SK-N-SH treated with all-trans-retinoic acid at 6 μM for 48 hours (cell line): ENCODE data around the gene MOK.

ENCODE experiments used
- ATAC-seq: fragments of 200-7000 bp; cut with Tn5 transposase; 3 replicates; pipeline ENCODE4 v1.9.1; 2020; ENCODE audit warnings: mild to moderate bottlenecking, moderate library complexity
- ARNTL ChIP-seq: fragments of 450-650 bp; formaldehyde crosslinking; IDR thresholded peaks from 2 replicates; pipeline ENCODE4 v1.5.0; 2020; ENCODE audit warnings: low read depth, mild to moderate bottlenecking, moderate library complexity, borderline replicate concordance
- BACH2 ChIP-seq: fragments of 250-450 bp; sonication (Bioruptor Pico); IDR thresholded peaks from 2 replicates; pipeline ENCODE4 v1.9.0; 2021; ENCODE audit warnings: mild to moderate bottlenecking, borderline replicate concordance
- CSDC2 ChIP-seq: fragments of 250-450 bp; sonication (Bioruptor Pico); IDR thresholded peaks from 2 replicates; pipeline ENCODE4 v1.5.0; 2020; ENCODE audit warnings: mild to moderate bottlenecking, moderate library complexity
- ESRRG ChIP-seq: fragments of 250-450 bp; sonication (Bioruptor Pico); IDR thresholded peaks from 2 replicates; pipeline ENCODE4 v1.6.1; 2021; ENCODE audit warnings: mild to moderate bottlenecking
- GLIS3 ChIP-seq: fragments of 250-450 bp; sonication (Bioruptor Pico); IDR thresholded peaks from 2 replicates; pipeline ENCODE4 v1.5.0; 2020; ENCODE audit warnings: mild to moderate bottlenecking, moderate library complexity
- ISL1 ChIP-seq: fragments of 250-450 bp; sonication (Bioruptor Pico); IDR thresholded peaks from 2 replicates; pipeline ENCODE4 v2.1.2; 2022; ENCODE audit warnings: mild to moderate bottlenecking, moderate library complexity
- OSR1 ChIP-seq: fragments of 250-450 bp; sonication (Bioruptor Pico); IDR thresholded peaks from 2 replicates; pipeline ENCODE4 v1.8.0; 2022; ENCODE audit warnings: moderate library complexity, mild to moderate bottlenecking, inconsistent platforms
- PPARA ChIP-seq: fragments of 250-450 bp; sonication (Bioruptor Pico); IDR thresholded peaks from 2 replicates; pipeline ENCODE4 v1.5.0; 2020; ENCODE audit warnings: mild to moderate bottlenecking, borderline replicate concordance
- RARB ChIP-seq: fragments of 250-450 bp; sonication (Bioruptor Pico); IDR thresholded peaks from 2 replicates; pipeline ENCODE4 v1.8.0; 2021; ENCODE audit warnings: mild to moderate bottlenecking, moderate library complexity
- SNAI2 ChIP-seq: fragments of 250-450 bp; sonication (Bioruptor Pico); IDR thresholded peaks from 2 replicates; pipeline ENCODE4 v1.5.0; 2020; ENCODE audit warnings: mild to moderate bottlenecking, moderate library complexity
- TCF4 ChIP-seq: fragments of 250-450 bp; sonication (Bioruptor Pico); IDR thresholded peaks from 2 replicates; pipeline ENCODE4 v1.8.0; 2021; ENCODE audit warnings: mild to moderate bottlenecking, moderate library complexity, borderline replicate concordance
- TOX ChIP-seq: fragments of 250-450 bp; sonication (Bioruptor Pico); IDR thresholded peaks from 2 replicates; pipeline ENCODE4 v1.8.0; 2021; ENCODE audit warnings: mild to moderate bottlenecking, moderate library complexity, borderline replicate concordance
- ZC3H10 ChIP-seq: fragments of 250-450 bp; sonication (Bioruptor Pico); IDR thresholded peaks from 2 replicates; pipeline ENCODE4 v1.5.1; 2021; ENCODE audit warnings: mild to moderate bottlenecking, moderate library complexity
- ZFP3 ChIP-seq: fragments of 250-450 bp; sonication (Bioruptor Pico); IDR thresholded peaks from 2 replicates; pipeline ENCODE4 v1.5.0; 2020; ENCODE audit warnings: mild to moderate bottlenecking, moderate library complexity
- ZFP30 ChIP-seq: fragments of 450-650 bp; formaldehyde crosslinking; IDR thresholded peaks from 2 replicates; pipeline ENCODE4 v1.5.0; 2022; ENCODE audit warnings: mild to moderate bottlenecking, moderate library complexity
- ZNF565 ChIP-seq: fragments of 450-650 bp; formaldehyde crosslinking; conservative IDR thresholded peaks from 2 replicates; pipeline ENCODE4 v1.5.0; 2020; ENCODE audit warnings: low read depth, mild to moderate bottlenecking, moderate library complexity
- ZNF70 ChIP-seq: fragments of 450-650 bp; formaldehyde crosslinking; IDR thresholded peaks from 2 replicates; pipeline ENCODE4 v1.5.0; 2020; ENCODE audit warnings: mild to moderate bottlenecking, moderate library complexity
- TF ChIP-seq, protein P1 (sequence below): fragments of 250-450 bp; sonication (Bioruptor Pico); IDR thresholded peaks from 2 replicates; pipeline ENCODE4 v1.8.0; 2020; ENCODE audit warnings: mild to moderate bottlenecking, moderate library complexity, borderline replicate concordance
- TF ChIP-seq, protein P2 (sequence below): fragments of 250-450 bp; sonication (Bioruptor Pico); IDR thresholded peaks from 2 replicates; pipeline ENCODE4 v1.5.1; 2020; ENCODE audit warnings: low read depth, mild to moderate bottlenecking, moderate library complexity
- TF ChIP-seq, protein P3 (sequence below): fragments of 250-450 bp; sonication (Bioruptor Pico); IDR thresholded peaks from 2 replicates; pipeline ENCODE4 v1.5.1; 2021; ENCODE audit warnings: mild to moderate bottlenecking, moderate library complexity
- TF ChIP-seq, protein P4 (sequence below): fragments of 250-450 bp; sonication (Bioruptor Pico); IDR thresholded peaks from 2 replicates; pipeline ENCODE4 v1.5.0; 2020; ENCODE audit warnings: mild to moderate bottlenecking, moderate library complexity
- TF ChIP-seq, protein P5 (sequence below): fragments of 250-450 bp; sonication (Bioruptor Pico); IDR thresholded peaks from 2 replicates; pipeline ENCODE4 v1.8.0; 2021; ENCODE audit warnings: low read depth, mild to moderate bottlenecking, moderate library complexity, borderline replicate concordance

Gene MOK

DNA sequence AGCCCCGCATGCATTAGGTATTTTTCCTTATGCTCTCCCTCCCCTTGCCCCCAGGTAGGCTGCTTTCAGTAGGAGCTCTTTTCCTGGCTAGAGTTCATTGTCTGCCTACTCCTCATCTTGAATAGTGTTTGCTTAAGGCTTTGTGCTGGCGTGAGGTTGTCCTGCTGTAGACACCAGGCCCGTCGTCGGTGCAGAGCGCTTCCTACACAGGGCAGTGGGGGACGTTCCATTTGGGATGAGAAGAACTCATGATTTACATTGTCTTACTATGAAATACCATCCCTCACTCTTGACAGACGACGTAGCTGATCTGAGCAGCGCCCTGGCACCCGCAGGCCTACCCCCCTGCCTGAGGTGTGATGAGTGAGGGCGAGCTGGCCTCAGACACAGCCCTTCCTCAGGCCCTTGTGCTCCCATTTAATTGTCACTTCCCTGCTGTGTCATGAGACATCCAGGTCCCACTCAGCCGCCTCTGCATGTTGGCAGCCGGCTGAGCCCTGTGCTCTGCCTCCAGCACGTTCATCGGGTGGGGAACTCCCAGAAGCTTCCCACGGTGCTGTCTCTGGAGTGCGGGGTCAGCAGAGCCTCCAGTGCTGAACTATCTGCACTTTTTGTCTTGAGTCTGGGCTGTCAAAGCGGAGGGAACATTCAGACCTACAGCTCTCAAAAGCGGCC is 89.3 kb downstream of the MOK start:
- TF ChIP-seq CSDC2 (CRISPR knock-in tag): no peak
- TF ChIP-seq ZFP30 (CRISPR knock-in tag): no peak
- TF ChIP-seq OSR1 (CRISPR knock-in tag): no peak
- TF ChIP-seq ISL1 (CRISPR knock-in tag): no peak
- no peak for TF ChIP-seq TOX (CRISPR knock-in tag)
- TF ChIP-seq, all 23 proteins: peak for 0
- ATAC-seq: no peak

DNA sequence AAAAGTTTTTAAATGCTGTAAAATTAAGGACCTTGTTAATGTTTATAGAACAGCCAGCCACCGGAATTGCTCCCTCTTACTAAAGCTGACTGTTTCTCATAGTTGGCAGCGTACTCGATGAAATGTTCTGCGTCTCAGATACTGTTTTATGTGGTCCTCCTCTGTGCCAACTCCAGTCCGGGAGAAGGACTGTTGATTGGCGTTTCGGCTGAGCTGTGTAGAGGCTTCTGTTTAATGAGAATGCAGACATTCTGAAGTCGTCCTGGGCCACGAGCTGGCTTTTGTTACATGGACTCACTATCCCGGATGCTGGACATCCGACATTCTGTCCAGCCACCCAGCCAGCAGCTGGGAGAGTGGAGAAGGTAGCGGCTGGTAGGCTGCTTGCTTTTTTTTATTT is 89.9 kb downstream of the MOK start:
- ATAC-seq: no peak

DNA sequence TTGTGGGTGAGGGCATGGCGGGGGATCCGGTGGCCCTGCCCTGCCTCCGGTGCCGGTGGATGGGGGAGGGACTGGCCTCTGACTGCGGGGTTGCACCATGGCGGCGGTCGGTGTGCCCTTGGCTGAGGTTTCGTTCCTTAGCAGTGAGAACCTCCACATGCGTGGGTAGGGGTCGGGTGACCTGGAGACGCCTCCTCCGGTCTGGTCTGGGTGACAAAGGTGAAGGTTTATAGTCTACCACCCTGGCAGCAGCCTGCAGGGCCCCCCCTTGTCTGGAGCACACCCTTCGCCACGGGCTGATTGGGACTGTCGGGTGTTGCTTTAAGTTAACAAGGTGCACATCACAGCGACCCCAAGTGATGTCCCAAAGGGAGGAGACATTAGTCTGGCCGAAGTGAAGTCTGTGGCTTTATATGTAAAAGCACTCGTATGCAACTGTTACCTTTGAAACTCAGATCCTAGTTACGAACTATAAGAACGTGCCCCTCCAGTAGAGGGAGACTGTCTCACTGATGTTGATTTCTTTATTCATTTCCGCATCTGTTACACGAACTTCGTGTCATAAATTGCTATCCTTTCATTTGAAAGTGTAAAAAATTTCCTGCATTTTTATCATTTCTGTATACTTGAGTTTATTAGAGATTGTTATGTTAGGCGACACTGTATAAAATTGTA is 90.8 kb downstream of the MOK start:
- TF ChIP-seq ZNF70 (no peak), ARNTL (CRISPR knock-in tag) (no peak), RARB (CRISPR knock-in tag) (no peak), CSDC2 (CRISPR knock-in tag) (no peak), ZC3H10 (CRISPR knock-in tag) (no peak), ESRRG (CRISPR knock-in tag) (no peak), ZNF565 (CRISPR knock-in tag) (no peak), GLIS3 (no peak)
- TF ChIP-seq, protein P1, sequence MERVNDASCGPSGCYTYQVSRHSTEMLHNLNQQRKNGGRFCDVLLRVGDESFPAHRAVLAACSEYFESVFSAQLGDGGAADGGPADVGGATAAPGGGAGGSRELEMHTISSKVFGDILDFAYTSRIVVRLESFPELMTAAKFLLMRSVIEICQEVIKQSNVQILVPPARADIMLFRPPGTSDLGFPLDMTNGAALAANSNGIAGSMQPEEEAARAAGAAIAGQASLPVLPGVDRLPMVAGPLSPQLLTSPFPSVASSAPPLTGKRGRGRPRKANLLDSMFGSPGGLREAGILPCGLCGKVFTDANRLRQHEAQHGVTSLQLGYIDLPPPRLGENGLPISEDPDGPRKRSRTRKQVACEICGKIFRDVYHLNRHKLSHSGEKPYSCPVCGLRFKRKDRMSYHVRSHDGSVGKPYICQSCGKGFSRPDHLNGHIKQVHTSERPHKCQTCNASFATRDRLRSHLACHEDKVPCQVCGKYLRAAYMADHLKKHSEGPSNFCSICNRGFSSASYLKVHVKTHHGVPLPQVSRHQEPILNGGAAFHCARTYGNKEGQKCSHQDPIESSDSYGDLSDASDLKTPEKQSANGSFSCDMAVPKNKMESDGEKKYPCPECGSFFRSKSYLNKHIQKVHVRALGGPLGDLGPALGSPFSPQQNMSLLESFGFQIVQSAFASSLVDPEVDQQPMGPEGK (CRISPR knock-in tag): no peak
- TF ChIP-seq, protein P2, sequence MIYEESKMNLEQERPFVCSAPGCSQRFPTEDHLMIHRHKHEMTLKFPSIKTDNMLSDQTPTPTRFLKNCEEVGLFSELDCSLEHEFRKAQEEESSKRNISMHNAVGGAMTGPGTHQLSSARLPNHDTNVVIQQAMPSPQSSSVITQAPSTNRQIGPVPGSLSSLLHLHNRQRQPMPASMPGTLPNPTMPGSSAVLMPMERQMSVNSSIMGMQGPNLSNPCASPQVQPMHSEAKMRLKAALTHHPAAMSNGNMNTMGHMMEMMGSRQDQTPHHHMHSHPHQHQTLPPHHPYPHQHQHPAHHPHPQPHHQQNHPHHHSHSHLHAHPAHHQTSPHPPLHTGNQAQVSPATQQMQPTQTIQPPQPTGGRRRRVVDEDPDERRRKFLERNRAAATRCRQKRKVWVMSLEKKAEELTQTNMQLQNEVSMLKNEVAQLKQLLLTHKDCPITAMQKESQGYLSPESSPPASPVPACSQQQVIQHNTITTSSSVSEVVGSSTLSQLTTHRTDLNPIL (CRISPR knock-in tag): no peak
- TF ChIP-seq, protein P3, sequence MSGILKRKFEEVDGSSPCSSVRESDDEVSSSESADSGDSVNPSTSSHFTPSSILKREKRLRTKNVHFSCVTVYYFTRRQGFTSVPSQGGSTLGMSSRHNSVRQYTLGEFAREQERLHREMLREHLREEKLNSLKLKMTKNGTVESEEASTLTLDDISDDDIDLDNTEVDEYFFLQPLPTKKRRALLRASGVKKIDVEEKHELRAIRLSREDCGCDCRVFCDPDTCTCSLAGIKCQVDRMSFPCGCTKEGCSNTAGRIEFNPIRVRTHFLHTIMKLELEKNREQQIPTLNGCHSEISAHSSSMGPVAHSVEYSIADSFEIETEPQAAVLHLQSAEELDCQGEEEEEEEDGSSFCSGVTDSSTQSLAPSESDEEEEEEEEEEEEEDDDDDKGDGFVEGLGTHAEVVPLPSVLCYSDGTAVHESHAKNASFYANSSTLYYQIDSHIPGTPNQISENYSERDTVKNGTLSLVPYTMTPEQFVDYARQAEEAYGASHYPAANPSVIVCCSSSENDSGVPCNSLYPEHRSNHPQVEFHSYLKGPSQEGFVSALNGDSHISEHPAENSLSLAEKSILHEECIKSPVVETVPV (CRISPR knock-in tag): no peak
- TF ChIP-seq, protein P4, sequence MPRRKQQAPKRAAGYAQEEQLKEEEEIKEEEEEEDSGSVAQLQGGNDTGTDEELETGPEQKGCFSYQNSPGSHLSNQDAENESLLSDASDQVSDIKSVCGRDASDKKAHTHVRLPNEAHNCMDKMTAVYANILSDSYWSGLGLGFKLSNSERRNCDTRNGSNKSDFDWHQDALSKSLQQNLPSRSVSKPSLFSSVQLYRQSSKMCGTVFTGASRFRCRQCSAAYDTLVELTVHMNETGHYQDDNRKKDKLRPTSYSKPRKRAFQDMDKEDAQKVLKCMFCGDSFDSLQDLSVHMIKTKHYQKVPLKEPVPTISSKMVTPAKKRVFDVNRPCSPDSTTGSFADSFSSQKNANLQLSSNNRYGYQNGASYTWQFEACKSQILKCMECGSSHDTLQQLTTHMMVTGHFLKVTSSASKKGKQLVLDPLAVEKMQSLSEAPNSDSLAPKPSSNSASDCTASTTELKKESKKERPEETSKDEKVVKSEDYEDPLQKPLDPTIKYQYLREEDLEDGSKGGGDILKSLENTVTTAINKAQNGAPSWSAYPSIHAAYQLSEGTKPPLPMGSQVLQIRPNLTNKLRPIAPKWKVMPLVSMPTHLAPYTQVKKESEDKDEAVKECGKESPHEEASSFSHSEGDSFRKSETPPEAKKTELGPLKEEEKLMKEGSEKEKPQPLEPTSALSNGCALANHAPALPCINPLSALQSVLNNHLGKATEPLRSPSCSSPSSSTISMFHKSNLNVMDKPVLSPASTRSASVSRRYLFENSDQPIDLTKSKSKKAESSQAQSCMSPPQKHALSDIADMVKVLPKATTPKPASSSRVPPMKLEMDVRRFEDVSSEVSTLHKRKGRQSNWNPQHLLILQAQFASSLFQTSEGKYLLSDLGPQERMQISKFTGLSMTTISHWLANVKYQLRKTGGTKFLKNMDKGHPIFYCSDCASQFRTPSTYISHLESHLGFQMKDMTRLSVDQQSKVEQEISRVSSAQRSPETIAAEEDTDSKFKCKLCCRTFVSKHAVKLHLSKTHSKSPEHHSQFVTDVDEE: no peak
- no peak for ATAC-seq

More for the DNA sequence above, 89.9 kb downstream of the MOK start:
- TF ChIP-seq TOX (CRISPR knock-in tag): no peak
- TF ChIP-seq ZFP3 (CRISPR knock-in tag): no peak
- TF ChIP-seq ZNF565 (CRISPR knock-in tag): no peak
- no peak for TF ChIP-seq RARB (CRISPR knock-in tag)
- TF ChIP-seq CSDC2 (CRISPR knock-in tag): no peak
- TF ChIP-seq OSR1 (CRISPR knock-in tag): no peak
- no peak for TF ChIP-seq TCF4
- no peak for TF ChIP-seq BACH2 (CRISPR knock-in tag)
- no peak for TF ChIP-seq GLIS3
- TF ChIP-seq SNAI2 (CRISPR knock-in tag): no peak
- TF ChIP-seq, protein P5, sequence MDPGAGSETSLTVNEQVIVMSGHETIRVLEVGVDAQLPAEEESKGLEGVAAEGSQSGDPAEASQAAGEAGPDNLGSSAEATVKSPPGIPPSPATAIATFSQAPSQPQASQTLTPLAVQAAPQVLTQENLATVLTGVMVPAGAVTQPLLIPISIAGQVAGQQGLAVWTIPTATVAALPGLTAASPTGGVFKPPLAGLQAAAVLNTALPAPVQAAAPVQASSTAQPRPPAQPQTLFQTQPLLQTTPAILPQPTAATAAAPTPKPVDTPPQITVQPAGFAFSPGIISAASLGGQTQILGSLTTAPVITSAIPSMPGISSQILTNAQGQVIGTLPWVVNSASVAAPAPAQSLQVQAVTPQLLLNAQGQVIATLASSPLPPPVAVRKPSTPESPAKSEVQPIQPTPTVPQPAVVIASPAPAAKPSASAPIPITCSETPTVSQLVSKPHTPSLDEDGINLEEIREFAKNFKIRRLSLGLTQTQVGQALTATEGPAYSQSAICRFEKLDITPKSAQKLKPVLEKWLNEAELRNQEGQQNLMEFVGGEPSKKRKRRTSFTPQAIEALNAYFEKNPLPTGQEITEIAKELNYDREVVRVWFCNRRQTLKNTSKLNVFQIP (CRISPR knock-in tag): no peak
- TF ChIP-seq ZNF70: no peak
- no peak for TF ChIP-seq PPARA (CRISPR knock-in tag)
- TF ChIP-seq, all 23 proteins: peak for 0
